Neuronal stem cell (in vitro differentiated cells): Measurements from ENCODE around the gene DMD.

Experiments used
- DNase-seq: peaks from one replicate; pipeline ENCODE4 v3.0.0-alpha.2; 2013; ENCODE audit warnings: low spot score
- H2AFZ ChIP-seq: one replicate; pipeline ENCODE4 v1.6.1; 2013; ENCODE audit warnings: mild to moderate bottlenecking, low read length, inconsistent platforms
- H2AK5ac ChIP-seq: 2 replicates; pipeline ENCODE4 v1.6.1; 2013; ENCODE audit warnings: low read depth, mild to moderate bottlenecking, inconsistent platforms, low read length, moderate library complexity, mixed read lengths
- H2BK120ac ChIP-seq: 2 replicates; pipeline ENCODE4 v1.6.1; 2013; ENCODE audit warnings: low read depth, mild to moderate bottlenecking, inconsistent platforms, low read length, moderate library complexity, mixed read lengths
- H2BK12ac ChIP-seq: one replicate; pipeline ENCODE4 v1.6.1; 2013; ENCODE audit warnings: low read length, inconsistent platforms
- H2BK15ac ChIP-seq: 2 replicates; pipeline ENCODE4 v1.6.1; 2013; ENCODE audit warnings: mild to moderate bottlenecking, low read length, inconsistent platforms, mixed read lengths
- H2BK5ac ChIP-seq: one replicate; pipeline ENCODE4 v1.6.1; 2013; ENCODE audit warnings: inconsistent platforms, mild to moderate bottlenecking, low read length, moderate library complexity
- H3K14ac ChIP-seq: one replicate; pipeline ENCODE4 v1.6.1; 2013; ENCODE audit warnings: low read length, inconsistent platforms
- H3K18ac ChIP-seq: 2 replicates; pipeline ENCODE4 v1.6.1; 2013; ENCODE audit warnings: low read length, inconsistent platforms
- H3K23ac ChIP-seq: 2 replicates; pipeline ENCODE4 v1.6.1; 2013; ENCODE audit warnings: low read depth, mild to moderate bottlenecking, mixed read lengths, low read length, inconsistent platforms; ENCODE audit not compliant: poor library complexity
- H3K27ac ChIP-seq: replicated peaks from 3 replicates; pipeline ENCODE4 v1.5.1; 2013; ENCODE audit warnings: low read length, inconsistent platforms
- H3K27me3 ChIP-seq, 3 experiments: 2 replicates each; pipeline ENCODE4 v1.6.1; 2013; ENCODE audit warnings: low read length in 3 of 3, mild to moderate bottlenecking in 2 of 3, inconsistent platforms in 1 of 3, low read depth in 1 of 3, mixed read lengths in 1 of 3, moderate library complexity in 1 of 3; ENCODE audit not compliant: control insufficient read depth in 3 of 3, insufficient read depth in 3 of 3
- H3K36me3 ChIP-seq, 2 donors: replicated peaks in 1 of 2; 2 replicates each; pipeline ENCODE4 v1.6.1; 2013; ENCODE audit warnings: low read length in 2 of 2; ENCODE audit not compliant: control insufficient read depth in 2 of 2, insufficient read depth in 2 of 2
- H3K4ac ChIP-seq: 2 replicates; pipeline ENCODE4 v1.6.1; 2013; ENCODE audit warnings: inconsistent platforms, mild to moderate bottlenecking, low read length, moderate library complexity
- H3K4me1 ChIP-seq, 2 donors: 1 replicate in 1 of 2; 2 replicates in 1 of 2; pipeline ENCODE4 v1.6.1; 2013; ENCODE audit warnings: low read length in 2 of 2, low read depth in 1 of 2; ENCODE audit not compliant: control insufficient read depth in 2 of 2, insufficient read depth in 1 of 2
- H3K4me2 ChIP-seq: one replicate; pipeline ENCODE4 v1.6.1; 2013; ENCODE audit warnings: mild to moderate bottlenecking, low read length, inconsistent platforms; ENCODE audit not compliant: insufficient read depth, poor library complexity, severe bottlenecking
- H3K4me3 ChIP-seq, 2 donors: 2 replicates each; pipeline ENCODE4 v1.5.1; 2013; ENCODE audit warnings: low read length in 2 of 2, mild to moderate bottlenecking in 2 of 2, inconsistent platforms in 1 of 2, moderate library complexity in 1 of 2
- H3K79me1 ChIP-seq: one replicate; pipeline ENCODE4 v1.6.1; 2013; ENCODE audit warnings: low read depth, mild to moderate bottlenecking, inconsistent platforms, low read length, moderate library complexity
- H3K9ac ChIP-seq: one replicate; pipeline ENCODE4 v1.6.1; 2013; ENCODE audit warnings: mild to moderate bottlenecking, low read depth, low read length, inconsistent platforms; ENCODE audit not compliant: poor library complexity
- H3K9me3 ChIP-seq, 2 donors: replicated peaks in 1 of 2; 2 replicates each; pipeline versions ENCODE3 to v1.6.1; 2013; ENCODE audit warnings: low read length in 2 of 2, mild to moderate bottlenecking in 2 of 2, inconsistent platforms in 1 of 2, low read depth in 1 of 2, mixed read lengths in 1 of 2, moderate library complexity in 1 of 2; ENCODE audit not compliant: control insufficient read depth in 2 of 2, insufficient read depth in 1 of 2
- H4K8ac ChIP-seq: one replicate; pipeline ENCODE4 v1.6.1; 2013; ENCODE audit warnings: low read depth, mild to moderate bottlenecking, inconsistent platforms, low read length, moderate library complexity
- H4K91ac ChIP-seq: one replicate; pipeline ENCODE4 v1.6.1; 2013; ENCODE audit warnings: low read length, low read depth, mild to moderate bottlenecking, inconsistent platforms; ENCODE audit not compliant: poor library complexity
- WGBS, 2 donors: extraction: QIAGEN DNeasy Blood & Tissue Kit; methylation state at CpG; one replicate each; pipeline ENCODE4 v1.1.7; 2013; ENCODE audit warnings: missing lambda C conversion rate in 2 of 2, mixed read lengths in 1 of 2; ENCODE audit not compliant: insufficient read length in 2 of 2, insufficient replicate concordance in 1 of 2; ENCODE audit errors: extremely low coverage in 2 of 2; 5-methylcytosine and 5-hydroxymethylcytosine counted together

Gene DMD

DNA sequence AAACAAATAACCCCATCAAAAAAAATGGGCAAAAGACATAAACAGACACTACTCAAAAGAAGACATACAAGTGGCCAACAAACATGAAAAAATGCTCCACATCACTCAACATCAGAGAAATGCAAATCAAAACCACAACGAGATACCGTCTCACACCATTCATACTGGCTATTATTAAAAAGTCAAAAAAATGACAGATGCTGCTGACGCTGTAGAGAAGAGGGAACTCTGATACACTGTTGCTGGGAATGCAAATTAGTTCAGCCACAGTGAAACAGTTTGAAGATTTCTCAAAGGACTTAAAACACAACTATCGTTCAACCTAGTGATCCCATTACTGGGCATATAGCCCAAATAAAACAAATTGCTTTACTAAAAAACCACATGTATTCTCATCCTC lies 1468.3 kb downstream of the DMD start:
- Histone ChIP-seq H2AFZ (no peak overlapping the region), H2AK5ac (no peak overlapping the region), H3K9ac (no peak overlapping the region), H2BK15ac (no peak overlapping the region), H3K4me1 (no peaks in the 10 kb centered on the region), H3K27ac (no peak overlapping the region), H4K8ac (no peak overlapping the region), H3K4me2 (no peak overlapping the region), H3K27me3 (no peaks in the 10 kb centered on the region), H2BK5ac (no peak overlapping the region), H3K36me3 (no peaks in the 10 kb centered on the region), H3K9me3 (peaks cover 0 to 3% of the 10 kb centered on the region in 2 donors), H3K4me3 (no peak overlapping the region), H4K91ac (no peak overlapping the region), H2BK120ac (no peak overlapping the region), H3K4ac (no peak overlapping the region), H3K14ac (no peak overlapping the region), H2BK12ac (no peak overlapping the region), H3K18ac (no peak overlapping the region), H3K79me1 (no peaks in the 10 kb centered on the region), H3K23ac (no peak overlapping the region)
- DNase-seq, result no peak
- WGBS, 2 donors, result no CpG with 5 or more reads among the region's 4 CpGs

DNA sequence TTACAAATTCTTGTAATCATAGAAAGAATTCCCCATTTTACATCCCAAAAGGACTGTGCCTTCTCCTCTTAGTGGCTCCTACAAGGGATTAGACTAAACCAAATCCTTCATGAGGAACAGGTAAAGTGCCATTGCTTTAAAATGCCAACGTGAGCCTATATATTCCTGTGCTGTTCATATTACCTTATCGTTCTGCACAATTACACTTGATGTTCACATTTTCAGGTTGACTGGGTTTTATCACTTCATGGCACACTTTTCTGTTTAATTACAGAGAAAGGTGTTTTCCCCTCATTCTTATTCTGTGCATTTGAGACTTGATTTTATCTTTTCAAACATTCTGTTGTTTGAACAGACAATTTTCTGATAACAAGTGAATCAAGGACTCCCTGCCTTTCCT lies 1493.9 kb downstream of the DMD start:
- H2BK120ac ChIP-seq, result no peak overlapping the region
- H3K9me3 ChIP-seq, result no peaks in the 10 kb centered on the region
- H3K36me3 ChIP-seq, result no peaks in the 10 kb centered on the region
- no peak overlapping the region for H3K4ac ChIP-seq
- no peak overlapping the region for H3K14ac ChIP-seq
- H4K91ac ChIP-seq, result no peak overlapping the region
- H2AK5ac ChIP-seq, result no peak overlapping the region
- no peak overlapping the region for H3K27ac ChIP-seq
- no peak overlapping the region for H3K23ac ChIP-seq
- H2BK15ac ChIP-seq, result no peak overlapping the region
- H3K18ac ChIP-seq, result no peak overlapping the region
- no peak overlapping the region for H2AFZ ChIP-seq
- H3K79me1 ChIP-seq, result no peaks in the 10 kb centered on the region
- DNase-seq, result no peak
- no CpG with 5 or more reads among the region's 2 CpGs for WGBS, 2 donors
- no peaks in the 10 kb centered on the region for H3K27me3 ChIP-seq
- no peak overlapping the region for H4K8ac ChIP-seq
- no peak overlapping the region for H3K4me2 ChIP-seq
- no peak overlapping the region for H2BK12ac ChIP-seq
- no peak overlapping the region for H3K9ac ChIP-seq
- H3K4me1 ChIP-seq, result peaks cover 0 to 8% of the 10 kb centered on the region in 2 donors
- H2BK5ac ChIP-seq, result no peak overlapping the region
- no peak overlapping the region for H3K4me3 ChIP-seq

DNA sequence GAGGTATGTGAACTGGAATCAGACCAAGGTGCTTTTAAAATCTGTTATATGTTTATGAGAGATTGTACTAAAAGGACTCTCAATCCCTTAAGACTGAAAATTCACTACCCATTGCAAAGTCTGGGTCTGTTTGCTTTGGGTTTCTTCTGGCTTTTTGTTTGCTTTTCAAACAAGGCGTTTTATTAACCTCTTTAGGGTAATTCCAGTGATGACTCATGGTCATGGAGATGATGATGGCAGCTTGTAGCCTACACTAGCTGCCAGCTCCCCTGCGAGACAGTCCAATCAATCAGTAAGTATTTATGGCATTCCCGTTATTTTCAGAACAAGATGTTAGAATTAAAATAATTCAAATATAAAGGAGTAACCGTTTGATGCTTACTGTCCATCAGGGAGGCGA lies 1495.7 kb downstream of the DMD start:
- no peaks in the 10 kb centered on the region for H3K9me3 ChIP-seq
- H3K27ac ChIP-seq, result no peak overlapping the region
- no peak overlapping the region for H3K4ac ChIP-seq
- H4K8ac ChIP-seq, result no peak overlapping the region
- no peaks in the 10 kb centered on the region for H3K79me1 ChIP-seq
- no peak overlapping the region for H4K91ac ChIP-seq
- no peaks in the 10 kb centered on the region for H3K27me3 ChIP-seq
- no peak overlapping the region for H3K23ac ChIP-seq
- H3K4me2 ChIP-seq, result no peak overlapping the region
- peaks cover 0 to 8% of the 10 kb centered on the region in 2 donors for H3K4me1 ChIP-seq
- no peak overlapping the region for H2AK5ac ChIP-seq
- H3K4me3 ChIP-seq, result no peak overlapping the region
- H2BK5ac ChIP-seq, result no peak overlapping the region
- WGBS, 2 donors, result no CpG with 5 or more reads among the region's 5 CpGs
- H2AFZ ChIP-seq, result no peak overlapping the region
- no peak overlapping the region for H3K14ac ChIP-seq
- H2BK12ac ChIP-seq, result no peak overlapping the region
- no peak overlapping the region for H3K9ac ChIP-seq
- no peaks in the 10 kb centered on the region for H3K36me3 ChIP-seq
- DNase-seq, result no peak
- no peak overlapping the region for H2BK120ac ChIP-seq
- H2BK15ac ChIP-seq, result no peak overlapping the region
- no peak overlapping the region for H3K18ac ChIP-seq

DNA sequence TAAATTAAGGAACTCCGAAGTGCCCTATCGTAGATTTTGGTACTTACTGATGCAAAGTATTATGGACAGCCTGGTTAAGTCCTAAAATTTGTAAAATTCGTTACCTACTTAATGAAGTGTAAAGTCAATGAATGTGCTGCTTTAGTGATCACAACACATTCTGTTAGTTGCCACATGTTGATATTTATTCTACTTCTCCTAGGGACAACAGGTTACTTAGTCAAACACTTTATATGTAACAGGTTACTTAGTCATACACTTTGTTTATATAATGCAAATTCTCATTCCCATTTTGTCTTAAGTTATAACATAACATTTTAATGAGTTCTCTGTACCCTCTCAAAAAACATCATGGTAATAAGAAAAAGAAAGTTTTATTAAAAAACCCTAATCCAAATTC lies 1496.6 kb downstream of the DMD start:
- Histone ChIP-seq H3K36me3 (no peaks in the 10 kb centered on the region), H2BK5ac (no peak overlapping the region)
- no CpG with 5 or more reads among the region's 3 CpGs for WGBS, 2 donors

More for the DNA sequence above, 1496.6 kb downstream of the DMD start:
- H3K18ac ChIP-seq, result no peak overlapping the region
- H2BK120ac ChIP-seq, result no peak overlapping the region
- no peak for DNase-seq
- H3K14ac ChIP-seq, result no peak overlapping the region
- H3K9me3 ChIP-seq, result no peaks in the 10 kb centered on the region
- no peak overlapping the region for H3K4me2 ChIP-seq
- no peak overlapping the region for H3K4ac ChIP-seq
- no peak overlapping the region for H4K8ac ChIP-seq
- H3K4me1 ChIP-seq, result peaks cover 0 to 8% of the 10 kb centered on the region in 2 donors
- no peaks in the 10 kb centered on the region for H3K27me3 ChIP-seq
- H4K91ac ChIP-seq, result no peak overlapping the region
- H2BK12ac ChIP-seq, result no peak overlapping the region
- H3K79me1 ChIP-seq, result no peaks in the 10 kb centered on the region
- no peak overlapping the region for H2AK5ac ChIP-seq
- H2BK15ac ChIP-seq, result no peak overlapping the region
- H3K9ac ChIP-seq, result no peak overlapping the region
- H3K4me3 ChIP-seq, result no peak overlapping the region
- no peak overlapping the region for H3K27ac ChIP-seq
- H2AFZ ChIP-seq, result no peak overlapping the region
- H3K23ac ChIP-seq, result no peak overlapping the region
